HG03139 (cell line): Measurements from ENCODE around the gene CACNG7.

Experiments
- ATAC-seq: cut with Tn5 transposase; IDR thresholded peaks from one replicate; pipeline ENCODE4 v1.9.1; 2021; ENCODE audit not compliant: unreplicated experiment

The CACNG7 gene

GRCh38 chr19:53981376-53981951, 72.4 kb downstream of the CACNG7 start:
- ATAC-seq = no peak

GRCh38 chr19:53982001-53982451, 72.9 kb downstream of the CACNG7 start:
- ATAC-seq = no peak

- ATAC-seq = no peak
Measured at GRCh38 chr19:53982611-53983010, 73.5 kb downstream of the CACNG7 start.

GRCh38 chr19:53983457-53984289, 74.6 kb downstream of the CACNG7 start:
- ATAC-seq = no peak

- ATAC-seq = no peak
Measured at GRCh38 chr19:53985863-53986262, 76.8 kb downstream of the CACNG7 start.

- ATAC-seq = no peak
Measured at GRCh38 chr19:53988981-53989380, 79.9 kb downstream of the CACNG7 start.

- no peak for ATAC-seq
Measured at GRCh38 chr19:53989600-53990533, 80.8 kb downstream of the CACNG7 start.

- no peak for ATAC-seq
Measured at GRCh38 chr19:53991224-53992113, 82.4 kb downstream of the CACNG7 start, which contains the start of gene CACNG6. CACNG6 (plus strand) TSS chr19:53991637; CDS start chr19:53992878, 1,241 bp downstream.

GRCh38 chr19:53992211-53992610, 83.1 kb downstream of the CACNG7 start:
- ATAC-seq = no peak

- ATAC-seq = no peak
Measured at GRCh38 chr19:53992815-53993214, 83.7 kb downstream of the CACNG7 start.

- ATAC-seq = no peak
Measured at GRCh38 chr19:53993448-53993847, 84.4 kb downstream of the CACNG7 start.
